H1 (cell line): ENCODE measurements around the gene ADAMTS16. TPM values are rescaled to one million over a fixed set of nuclear protein-coding genes. Genes with fewer than 3 reads are reported as not detected.

ENCODE experiments used
- ASH2L ChIP-seq: fragments of 200-600, 300-600 bp; sonication (generic); IDR thresholded peaks from one replicate; pipeline ENCODE4 v1.7.1; 2017; ENCODE audit warnings: low read length
- CHD7 ChIP-seq: fragments of 300-600 bp; sonication (generic); IDR thresholded peaks from 2 replicates; pipeline ENCODE4 v1.7.1; 2012; ENCODE audit warnings: low read length, moderate library complexity, mild to moderate bottlenecking, inconsistent platforms; ENCODE audit not compliant: insufficient replicate concordance
- GABPA ChIP-seq: IDR thresholded peaks from 2 replicates; pipeline ENCODE4 v1.6.1; 2011; ENCODE audit warnings: mild to moderate bottlenecking, low read length, moderate library complexity, borderline replicate concordance; ENCODE audit not compliant: insufficient read depth
- JUN ChIP-seq: IDR thresholded peaks from 2 replicates; pipeline ENCODE4 v1.6.1; 2011; ENCODE audit warnings: low read depth, mild to moderate bottlenecking, improper control_type of control experiment, low read length
- KDM5A ChIP-seq: fragments of 200-600 bp; IDR thresholded peaks from 2 replicates; pipeline ENCODE4 v1.7.1; 2012; ENCODE audit warnings: mild to moderate bottlenecking, low read length, inconsistent platforms, mixed read lengths
- NRF1 ChIP-seq: IDR thresholded peaks from 2 replicates; pipeline ENCODE4 v1.6.1; 2011; ENCODE audit warnings: mild to moderate bottlenecking, low read depth, low read length, improper control_type of control experiment
- POU5F1 ChIP-seq: IDR thresholded peaks from 2 replicates; pipeline ENCODE4 v1.6.1; 2011; ENCODE audit warnings: low read depth, mild to moderate bottlenecking, low read length, moderate library complexity
- RNF2 ChIP-seq: fragments of 200-900, 300-1000 bp; sonication (generic); IDR thresholded peaks from 2 replicates; pipeline ENCODE4 v1.7.1; 2016; ENCODE audit warnings: borderline replicate concordance, low read depth, mild to moderate bottlenecking, antibody characterized with exemption, low read length; ENCODE audit not compliant: poor library complexity, severe bottlenecking; ENCODE audit errors: missing control alignments
- SIX5 ChIP-seq: IDR thresholded peaks from 2 replicates; pipeline ENCODE4 v1.6.1; 2011; ENCODE audit warnings: mild to moderate bottlenecking, low read depth, low read length
- SRF ChIP-seq: IDR thresholded peaks from 2 replicates; pipeline ENCODE4 v1.6.1; 2011; ENCODE audit warnings: mild to moderate bottlenecking, low read depth, low read length, moderate library complexity
- SUZ12 ChIP-seq: fragments of 200-600 bp; sonication (generic); IDR thresholded peaks from 2 replicates; pipeline ENCODE4 v1.6.1; 2012; ENCODE audit warnings: mild to moderate bottlenecking, inconsistent platforms, low read length, moderate library complexity, mixed read lengths
- polyA plus RNA-seq, 7 experiments: library from polyadenylated mRNA; depleted of rRNA in 3 of 7; stranded (reverse) in 5 of 7; unstranded in 2 of 7; fragments of >200 nt in 5 of 7; fragments of 200-250 nt in 2 of 7; gene quantifications; 1 replicate in 5 of 7; 2 replicates in 1 of 7; 4 replicates in 1 of 7; pipeline versions ENCODE4 v1.2.1 to v1.2.3, GENCODE V29; 2011 to 2013; ENCODE audit warnings: missing spikeins in 2 of 7, mixed read lengths in 2 of 7
- total RNA-seq: library from RNA; stranded (reverse); fragmentation: NEBNext Ultra II Directional; extraction: Animal tissue kit (Norgen Biotek cat#: 25700); gene quantifications from 2 replicates; pipeline ENCODE4 v1.2.1, GENCODE V29; 2021
- TF ChIP-seq, protein P1 (sequence below): IDR thresholded peaks from 2 replicates; pipeline ENCODE4 v1.6.1; 2011; ENCODE audit warnings: low read depth, mild to moderate bottlenecking, low read length; ENCODE audit not compliant: insufficient read depth

ADAMTS16 gene
- total and polyA plus RNA-seq, 2 of the 8 experiments (the other 6 are each of a cell fraction or from before 2014, with no cell fraction given), result 3.7 to 16.0 TPM

GRCh38 chr5:5149154-5149553 is 9.0 kb downstream of the ADAMTS16 start (continued):
- TF ChIP-seq CHD7 (no peak), GABPA (no peak), NRF1 (no peak), SUZ12 (no peak), SRF (no peak), KDM5A (no peak), JUN (no peak), POU5F1 (no peak), RNF2 (no peak), SIX5 (no peak), ASH2L (no peak)
- TF ChIP-seq, protein P1, sequence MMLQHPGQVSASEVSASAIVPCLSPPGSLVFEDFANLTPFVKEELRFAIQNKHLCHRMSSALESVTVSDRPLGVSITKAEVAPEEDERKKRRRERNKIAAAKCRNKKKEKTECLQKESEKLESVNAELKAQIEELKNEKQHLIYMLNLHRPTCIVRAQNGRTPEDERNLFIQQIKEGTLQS, result no peak
